Gastrocnemius medialis (tissue), 4 donors: Measurements from ENCODE around the gene IKZF3. TPM values are rescaled to one million over a fixed set of nuclear protein-coding genes. Genes with fewer than 3 reads are reported as not detected.
"Not testable (repeated sequence)": the region's sequence is repeated elsewhere in the genome, so short reads cannot be mapped to it uniquely, and the experiment has no call there.

Source experiments
- ATAC-seq, 2 donors: fragments of 150-250 bp; one replicate each; pipeline ENCODE4 v1.9.1; 2016
- DNase-seq, 2 donors: peaks; one replicate each; pipeline ENCODE4 v3.0.0-alpha.2; 2019
- H3K27ac ChIP-seq, 4 donors: fragments of 200-600 bp; sonication (generic); 1 replicate in 1 of 4; 2 replicates in 3 of 4; pipeline ENCODE4 v1.5.1; 2016 to 2018; ENCODE audit warnings: mild to moderate bottlenecking in 2 of 4, moderate library complexity in 1 of 4
- H3K27me3 ChIP-seq, 3 donors: fragments of 200-600 bp; sonication (generic) in 2 of 3; 1 replicate in 1 of 3; 2 replicates in 2 of 3; pipeline versions ENCODE4 v1.5.1 to v1.6.0; 2016 to 2019; ENCODE audit warnings: mild to moderate bottlenecking in 1 of 3, moderate library complexity in 1 of 3
- H3K36me3 ChIP-seq, 2 donors: fragments of 200-600 bp; sonication (generic) in 1 of 2; one replicate each; pipeline ENCODE4 v1.5.1; 2017 to 2018
- H3K4me1 ChIP-seq, 2 donors: fragments of 200-600 bp; sonication (generic) in 1 of 2; one replicate each; pipeline ENCODE4 v1.5.1; 2016 to 2017; ENCODE audit warnings: mild to moderate bottlenecking in 2 of 2
- H3K4me3 ChIP-seq, 4 donors: fragments of 200-600 bp; sonication (generic) in 3 of 4; 1 replicate in 1 of 4; 2 replicates in 3 of 4; pipeline ENCODE4 v1.5.1; 2016 to 2019; ENCODE audit warnings: mild to moderate bottlenecking in 2 of 4
- H3K9me3 ChIP-seq, 3 donors: fragments of 200-600 bp; sonication (generic) in 2 of 3; 1 replicate in 1 of 3; 2 replicates in 2 of 3; pipeline ENCODE4 v1.5.1; 2016 to 2019
- POLR2A ChIP-seq, 2 donors: fragments of 450-650 bp; IDR thresholded peaks; one replicate each; pipeline ENCODE4 v1.6.1; 2017; ENCODE audit warnings: antibody characterized with exemption in 2 of 2, mild to moderate bottlenecking in 2 of 2, moderate library complexity in 2 of 2
- in situ Hi-C, 4 donors: fragments of 200-750 bp; cut with MboI; loops; one replicate each; pipeline versions ENCODE4 v1.15.0 to v1.8.0; 2017; ENCODE audit warnings: low sequenced_read_pairs in 4 of 4
- intact Hi-C: fragments of 100-400 bp; cut with DNase I; formaldehyde crosslinking; loops from one replicate; pipeline ENCODE4 v1.15.1; 2023; ENCODE audit warnings: low total_unique reads
- total RNA-seq, 4 donors: library from RNA; depleted of rRNA; stranded (reverse); fragments of >200 nt; gene quantifications; one replicate each; pipeline versions ENCODE4 v1.1.0 to v1.2.3, GENCODE V29; 2016
- TF ChIP-seq, protein P1 (sequence below), 5 experiments: fragments of 450-650 bp in 3 of 5; fragments of 200-600 bp in 2 of 5; sonication (generic) in 2 of 5; IDR thresholded peaks in 4 of 5; conservative IDR thresholded peaks in 1 of 5; 1 replicate in 4 of 5; 2 replicates in 1 of 5; pipeline ENCODE4 v1.5.1; 2016 to 2019; ENCODE audit warnings: antibody characterized with exemption in 5 of 5, mild to moderate bottlenecking in 3 of 5, moderate library complexity in 3 of 5

Gene IKZF3
- total RNA-seq, 4 donors from 2014 or later, result 0.07 to 0.88 (median 0.34) TPM

- Histone ChIP-seq H3K4me3 (no peak overlapping the region), H3K36me3 (no peaks in the 10 kb centered on the region), H3K27me3 (no peaks in the 10 kb centered on the region), H3K9me3 (no peaks in the 10 kb centered on the region), H3K4me1 (no peaks in the 10 kb centered on the region), H3K27ac (no peak overlapping the region)
- no peak for ATAC-seq
- DNase-seq, result no peak
- in situ Hi-C loops (no loop called here), intact Hi-C loops (no loop called here)
- TF ChIP-seq, protein P1, sequence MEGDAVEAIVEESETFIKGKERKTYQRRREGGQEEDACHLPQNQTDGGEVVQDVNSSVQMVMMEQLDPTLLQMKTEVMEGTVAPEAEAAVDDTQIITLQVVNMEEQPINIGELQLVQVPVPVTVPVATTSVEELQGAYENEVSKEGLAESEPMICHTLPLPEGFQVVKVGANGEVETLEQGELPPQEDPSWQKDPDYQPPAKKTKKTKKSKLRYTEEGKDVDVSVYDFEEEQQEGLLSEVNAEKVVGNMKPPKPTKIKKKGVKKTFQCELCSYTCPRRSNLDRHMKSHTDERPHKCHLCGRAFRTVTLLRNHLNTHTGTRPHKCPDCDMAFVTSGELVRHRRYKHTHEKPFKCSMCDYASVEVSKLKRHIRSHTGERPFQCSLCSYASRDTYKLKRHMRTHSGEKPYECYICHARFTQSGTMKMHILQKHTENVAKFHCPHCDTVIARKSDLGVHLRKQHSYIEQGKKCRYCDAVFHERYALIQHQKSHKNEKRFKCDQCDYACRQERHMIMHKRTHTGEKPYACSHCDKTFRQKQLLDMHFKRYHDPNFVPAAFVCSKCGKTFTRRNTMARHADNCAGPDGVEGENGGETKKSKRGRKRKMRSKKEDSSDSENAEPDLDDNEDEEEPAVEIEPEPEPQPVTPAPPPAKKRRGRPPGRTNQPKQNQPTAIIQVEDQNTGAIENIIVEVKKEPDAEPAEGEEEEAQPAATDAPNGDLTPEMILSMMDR (IDR thresholded peaks at IDR 0.05 in 4 of 5, conservative IDR thresholded peaks at IDR 0.05 in 1 of 5), result no peak
- TF ChIP-seq POLR2A (IDR thresholded peaks at IDR 0.05), result no peak
Observed at GRCh38 chr17:39772415-39772814, 91.7 kb downstream of the IKZF3 start.

DNA sequence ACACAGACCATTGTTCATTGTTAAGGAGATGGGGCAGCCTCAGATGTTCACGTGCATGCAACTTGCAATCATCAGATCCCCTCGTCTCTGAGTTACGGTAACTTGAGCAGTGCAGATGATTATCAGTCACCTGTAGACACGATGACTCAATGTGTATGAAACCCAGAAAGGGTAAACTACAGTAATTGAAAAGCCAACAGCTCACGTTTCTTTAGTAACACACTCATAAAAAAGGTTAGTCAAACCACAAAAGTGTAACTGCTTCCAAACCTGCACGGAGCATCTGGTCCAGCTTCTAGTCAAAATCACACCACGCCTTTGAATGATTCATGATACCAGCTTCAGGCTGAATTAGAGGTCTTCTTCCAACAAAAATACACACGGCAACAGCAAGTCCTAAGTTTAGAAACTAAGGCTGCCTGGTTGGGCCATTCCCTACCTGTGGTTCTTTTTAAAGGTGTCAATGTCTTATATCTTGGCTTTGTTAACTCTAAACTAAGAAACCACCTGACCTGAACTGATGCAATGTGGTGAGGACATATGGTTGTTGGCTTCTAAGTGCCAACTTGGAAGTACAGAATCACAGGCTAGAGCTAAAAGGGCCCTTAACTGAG is 94.0 kb downstream of the IKZF3 start:
- Histone ChIP-seq H3K9me3 (no peaks in the 10 kb centered on the region), H3K36me3 (no peaks in the 10 kb centered on the region), H3K4me1 (no peaks in the 10 kb centered on the region), H3K27ac (no peak overlapping the region), H3K4me3 (no peak overlapping the region), H3K27me3 (peaks cover 0 to 6% (median 0%) of the 10 kb centered on the region in 3 donors)
- peak in 1 of 2 donors; percentile 33 for ATAC-seq
- no peak for TF ChIP-seq POLR2A (IDR thresholded peaks at IDR 0.05)
- TF ChIP-seq, protein P1 (IDR thresholded peaks at IDR 0.05 in 4 of 5, conservative IDR thresholded peaks at IDR 0.05 in 1 of 5), result no peak
- no peak for DNase-seq
- in situ Hi-C loops, result no loop called here
- intact Hi-C loops, result no loop called here

DNA sequence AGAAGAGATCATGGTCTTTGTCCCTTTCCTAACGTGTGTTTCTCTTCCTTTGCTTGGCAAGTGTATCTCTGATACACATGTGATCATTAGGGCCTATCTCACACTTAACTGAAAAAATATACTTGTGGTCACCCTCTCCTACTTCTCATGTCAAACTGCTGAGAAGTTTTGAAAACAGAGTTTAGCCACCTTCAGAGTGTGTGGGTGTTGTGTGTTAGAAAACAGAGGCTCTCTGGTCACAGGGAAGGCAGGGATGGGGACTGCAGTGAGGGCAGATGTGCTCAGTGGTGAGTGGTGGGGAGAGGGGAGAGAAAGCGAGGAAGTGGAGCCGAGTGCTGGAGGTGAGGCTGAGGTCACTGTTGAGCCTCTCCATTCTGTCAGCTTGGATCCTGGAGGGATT is 97.0 kb downstream of the IKZF3 start:
- no peak for ATAC-seq

GRCh38 chr17:39765766-39766165 is 98.3 kb downstream of the IKZF3 start:
- Histone ChIP-seq H3K9me3 (no peaks in the 10 kb centered on the region), H3K36me3 (no peaks in the 10 kb centered on the region), H3K27ac (no peak overlapping the region), H3K27me3 (peaks cover 8 to 18% (median 18%) of the 10 kb centered on the region in 3 donors), H3K4me1 (no peaks in the 10 kb centered on the region), H3K4me3 (no peak overlapping the region)
- ATAC-seq (no peak), DNase-seq (no peak)
- TF ChIP-seq POLR2A (IDR thresholded peaks at IDR 0.05), result no peak
- TF ChIP-seq, protein P1 (IDR thresholded peaks at IDR 0.05 in 4 of 5, conservative IDR thresholded peaks at IDR 0.05 in 1 of 5), result no peak
- intact Hi-C loops (no loop called here), in situ Hi-C loops (no loop called here)

More for the DNA sequence above, 97.0 kb downstream of the IKZF3 start:
- in situ Hi-C loops (no loop called here), intact Hi-C loops (no loop called here)
- Histone ChIP-seq H3K36me3 (no peaks in the 10 kb centered on the region), H3K9me3 (no peaks in the 10 kb centered on the region), H3K4me3 (no peak overlapping the region), H3K27ac (no peak overlapping the region), H3K4me1 (no peaks in the 10 kb centered on the region), H3K27me3 (peaks cover 8 to 18% (median 15%) of the 10 kb centered on the region in 3 donors)
- no peak for DNase-seq
- TF ChIP-seq, protein P1 (IDR thresholded peaks at IDR 0.05 in 4 of 5, conservative IDR thresholded peaks at IDR 0.05 in 1 of 5), result no peak
- no peak for TF ChIP-seq POLR2A (IDR thresholded peaks at IDR 0.05)

DNA sequence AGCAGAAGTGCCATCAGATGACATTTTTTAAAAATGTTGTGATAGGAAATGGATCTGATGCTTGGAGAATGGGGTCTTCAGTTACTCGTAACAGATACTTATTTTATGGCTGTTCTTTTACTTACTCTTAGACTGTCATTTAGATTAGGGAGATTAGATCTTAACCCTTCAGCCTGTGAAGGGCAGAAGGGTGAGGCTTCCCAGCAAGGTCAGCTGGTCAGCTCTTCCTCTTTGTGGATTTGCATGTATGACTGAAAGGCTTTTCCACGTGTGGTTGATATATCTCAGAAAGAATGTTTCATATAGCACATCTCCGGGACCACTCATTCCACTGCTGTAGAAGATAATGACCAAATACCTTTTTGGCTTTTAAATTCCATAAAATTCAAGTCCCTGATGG is 98.9 kb downstream of the IKZF3 start:
- intact Hi-C loops, result no loop called here
- in situ Hi-C loops, result no loop called here
- DNase-seq (no peak), ATAC-seq (no peak)
- Histone ChIP-seq H3K36me3 (no peaks in the 10 kb centered on the region), H3K27ac (no peak overlapping the region), H3K9me3 (no peaks in the 10 kb centered on the region), H3K27me3 (peaks cover 8 to 21% (median 18%) of the 10 kb centered on the region in 3 donors), H3K4me3 (no peak overlapping the region), H3K4me1 (no peaks in the 10 kb centered on the region)
- no peak for TF ChIP-seq POLR2A (IDR thresholded peaks at IDR 0.05)
- TF ChIP-seq, protein P1 (IDR thresholded peaks at IDR 0.05 in 4 of 5, conservative IDR thresholded peaks at IDR 0.05 in 1 of 5), result no peak

- H3K4me1 ChIP-seq, result not testable (repeated sequence)
Observed at GRCh38 chr17:39764171-39764570, 99.9 kb downstream of the IKZF3 start.

More at GRCh38 chr17:39764171-39764570, 99.9 kb downstream of the IKZF3 start:
- H3K36me3 ChIP-seq, DNase-seq, H3K4me3 ChIP-seq, intact Hi-C loops, ATAC-seq, H3K9me3 ChIP-seq, in situ Hi-C loops, H3K27ac ChIP-seq: not testable (repeated sequence)
- H3K27me3 ChIP-seq, result peaks cover 8 to 21% (median 18%) of the 10 kb centered on the region in 3 donors
